ENCODE results near the gene ARHGAP22.

DNA sequence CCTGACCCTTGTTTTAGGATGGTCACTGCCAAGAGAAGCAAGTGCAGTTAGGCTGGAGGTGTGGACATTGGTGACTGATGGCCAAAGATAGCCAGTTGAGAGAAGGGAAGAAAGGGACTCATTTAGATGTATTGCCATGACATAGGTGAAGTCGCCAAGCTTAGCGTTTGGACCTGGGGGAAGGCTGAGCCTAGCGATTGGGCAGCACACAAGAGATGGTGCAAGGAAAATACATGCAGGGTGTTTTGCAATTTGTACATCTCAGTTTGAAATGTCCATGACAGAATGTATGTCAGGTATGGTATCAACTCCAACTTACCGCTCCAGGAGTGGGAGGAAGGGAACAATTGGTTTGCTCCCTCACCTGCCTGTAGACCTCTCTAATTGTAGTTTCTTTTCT lies 164.1 kb downstream of the ARHGAP22 start:
- TF ChIP-seq, protein P1, sequence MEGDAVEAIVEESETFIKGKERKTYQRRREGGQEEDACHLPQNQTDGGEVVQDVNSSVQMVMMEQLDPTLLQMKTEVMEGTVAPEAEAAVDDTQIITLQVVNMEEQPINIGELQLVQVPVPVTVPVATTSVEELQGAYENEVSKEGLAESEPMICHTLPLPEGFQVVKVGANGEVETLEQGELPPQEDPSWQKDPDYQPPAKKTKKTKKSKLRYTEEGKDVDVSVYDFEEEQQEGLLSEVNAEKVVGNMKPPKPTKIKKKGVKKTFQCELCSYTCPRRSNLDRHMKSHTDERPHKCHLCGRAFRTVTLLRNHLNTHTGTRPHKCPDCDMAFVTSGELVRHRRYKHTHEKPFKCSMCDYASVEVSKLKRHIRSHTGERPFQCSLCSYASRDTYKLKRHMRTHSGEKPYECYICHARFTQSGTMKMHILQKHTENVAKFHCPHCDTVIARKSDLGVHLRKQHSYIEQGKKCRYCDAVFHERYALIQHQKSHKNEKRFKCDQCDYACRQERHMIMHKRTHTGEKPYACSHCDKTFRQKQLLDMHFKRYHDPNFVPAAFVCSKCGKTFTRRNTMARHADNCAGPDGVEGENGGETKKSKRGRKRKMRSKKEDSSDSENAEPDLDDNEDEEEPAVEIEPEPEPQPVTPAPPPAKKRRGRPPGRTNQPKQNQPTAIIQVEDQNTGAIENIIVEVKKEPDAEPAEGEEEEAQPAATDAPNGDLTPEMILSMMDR (IDR thresholded peaks at IDR 0.05), result no peak
- no peak for TF ChIP-seq POLR2A (IDR thresholded peaks at IDR 0.05)

All from heart left ventricle (tissue), 13 donors.